Measurements from ENCODE around the gene ZNF776.

GRCh38 chr19:57803594-57804325 is 57.1 kb downstream of the ZNF776 start:
- TF ChIP-seq EZH2 (IDR thresholded peaks at IDR 0.05; ENCODE audit: low read length, unreplicated experiment) (no peak), CTCF (conservative IDR thresholded peaks at IDR 0.05; ENCODE audit: low read depth, low read length) (no peak)
